Loucy (cell line): ENCODE results near the gene PRDM8.

ENCODE experiments used
- EZH2phosphoT487 ChIP-seq: fragments of 200-600 bp; IDR thresholded peaks from 2 replicates; pipeline ENCODE4 v1.6.1; 2018; ENCODE audit warnings: antibody characterized with exemption, mild to moderate bottlenecking, moderate library complexity, borderline replicate concordance
- TF ChIP-seq, protein P1 (sequence below): fragments of 200-600 bp; sonication (generic); conservative IDR thresholded peaks from 2 replicates; pipeline ENCODE4 v1.5.1; 2014; ENCODE audit warnings: mild to moderate bottlenecking, antibody characterized with exemption, low read length

DNA sequence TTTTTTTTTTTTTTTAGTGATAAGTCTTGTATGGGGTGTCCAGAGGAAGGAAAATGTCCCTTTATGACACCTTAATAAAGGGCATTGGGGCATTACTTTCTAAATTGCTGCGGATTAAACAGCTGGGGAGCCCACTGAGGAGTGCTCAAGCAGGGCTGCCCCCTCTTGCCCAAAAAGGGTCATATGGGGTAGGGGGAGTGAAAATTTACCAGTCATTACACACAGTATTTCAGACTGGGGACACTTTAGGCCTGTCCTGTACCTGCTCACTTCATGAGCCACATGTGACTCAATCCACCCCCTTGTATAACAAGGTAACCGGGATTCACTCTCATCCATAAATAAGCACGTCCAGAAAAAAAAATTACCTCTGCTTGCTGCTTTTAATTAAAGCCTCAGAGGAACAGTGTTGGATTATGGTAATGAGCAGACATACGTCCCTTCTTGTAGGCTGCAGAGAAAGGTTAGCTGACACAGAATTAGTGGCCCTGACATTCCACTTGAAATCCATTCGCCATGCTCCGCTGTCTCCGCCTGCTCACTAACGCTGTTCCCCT lies 1.8 kb downstream of the PRDM8 start:
- TF ChIP-seq, protein P1, sequence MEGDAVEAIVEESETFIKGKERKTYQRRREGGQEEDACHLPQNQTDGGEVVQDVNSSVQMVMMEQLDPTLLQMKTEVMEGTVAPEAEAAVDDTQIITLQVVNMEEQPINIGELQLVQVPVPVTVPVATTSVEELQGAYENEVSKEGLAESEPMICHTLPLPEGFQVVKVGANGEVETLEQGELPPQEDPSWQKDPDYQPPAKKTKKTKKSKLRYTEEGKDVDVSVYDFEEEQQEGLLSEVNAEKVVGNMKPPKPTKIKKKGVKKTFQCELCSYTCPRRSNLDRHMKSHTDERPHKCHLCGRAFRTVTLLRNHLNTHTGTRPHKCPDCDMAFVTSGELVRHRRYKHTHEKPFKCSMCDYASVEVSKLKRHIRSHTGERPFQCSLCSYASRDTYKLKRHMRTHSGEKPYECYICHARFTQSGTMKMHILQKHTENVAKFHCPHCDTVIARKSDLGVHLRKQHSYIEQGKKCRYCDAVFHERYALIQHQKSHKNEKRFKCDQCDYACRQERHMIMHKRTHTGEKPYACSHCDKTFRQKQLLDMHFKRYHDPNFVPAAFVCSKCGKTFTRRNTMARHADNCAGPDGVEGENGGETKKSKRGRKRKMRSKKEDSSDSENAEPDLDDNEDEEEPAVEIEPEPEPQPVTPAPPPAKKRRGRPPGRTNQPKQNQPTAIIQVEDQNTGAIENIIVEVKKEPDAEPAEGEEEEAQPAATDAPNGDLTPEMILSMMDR = no peak
- no peak for TF ChIP-seq EZH2phosphoT487
